HL-60 (cell line): ENCODE results near the gene COL21A1.

Experiments
- DNase-seq, 2 experiments: peaks; one replicate each; pipeline ENCODE4 v3.0.0-alpha.2; 2010 to 2020; ENCODE audit warnings: low read depth in 1 of 2, low spot score in 1 of 2
- H3K27ac ChIP-seq: fragments of 250-450 bp; sonication (Bioruptor Pico); replicated peaks from 2 replicates; pipeline ENCODE4 v1.5.1; 2020; ENCODE audit warnings: mild to moderate bottlenecking, moderate library complexity
- H3K27me3 ChIP-seq: fragments of 250-450 bp; sonication (Bioruptor Pico); 2 replicates; pipeline ENCODE4 v1.5.1; 2021; ENCODE audit warnings: mild to moderate bottlenecking, moderate library complexity; ENCODE audit not compliant: insufficient read depth, poor library complexity, severe bottlenecking
- H3K4me3 ChIP-seq: replicated peaks from 2 replicates; pipeline ENCODE4 v1.5.1; 2011; ENCODE audit warnings: mild to moderate bottlenecking, control low read depth, low read length; ENCODE audit not compliant: insufficient read depth
- CTCF ChIP-seq: IDR thresholded peaks from one replicate; pipeline ENCODE4 v1.5.1; 2011; ENCODE audit warnings: low read length, control low read depth, inconsistent platforms; ENCODE audit not compliant: insufficient read depth
- GABPA ChIP-seq: IDR thresholded peaks from 2 replicates; pipeline ENCODE4 v1.6.1; 2012; ENCODE audit warnings: low read depth
- POLR2AphosphoS5 ChIP-seq: IDR thresholded peaks from 2 replicates; pipeline ENCODE4 v1.6.1; 2012; ENCODE audit warnings: low read depth
- REST ChIP-seq: IDR thresholded peaks from 2 replicates; pipeline ENCODE4 v1.6.1; 2012; ENCODE audit warnings: low read depth; ENCODE audit not compliant: insufficient replicate concordance
- SPI1 ChIP-seq: IDR thresholded peaks from 2 replicates; pipeline ENCODE4 v1.6.1; 2012; ENCODE audit warnings: low read depth, mild to moderate bottlenecking, borderline replicate concordance

COL21A1 gene

GRCh38 chr6:56027865-56028264 lies 219.5 kb downstream of the COL21A1 start:
- no peak for TF ChIP-seq CTCF
- no peak for TF ChIP-seq REST
- no peak for TF ChIP-seq GABPA
- TF ChIP-seq POLR2AphosphoS5: no peak
- TF ChIP-seq SPI1: no peak
- Histone ChIP-seq H3K4me3 (no peak overlapping the region), H3K27ac (no peak overlapping the region), H3K27me3 (no peaks in the 10 kb centered on the region)
- DNase-seq: no peak

GRCh38 chr6:56026455-56027180 lies 220.8 kb downstream of the COL21A1 start:
- DNase-seq: no peak
- Histone ChIP-seq H3K27ac (no peak overlapping the region), H3K27me3 (no peaks in the 10 kb centered on the region), H3K4me3 (no peak overlapping the region)
- TF ChIP-seq POLR2AphosphoS5 (no peak), CTCF (no peak), GABPA (no peak), REST (no peak), SPI1 (no peak)

GRCh38 chr6:56025795-56026194 lies 221.6 kb downstream of the COL21A1 start:
- H3K27ac ChIP-seq: no peak overlapping the region
- no peak for DNase-seq

More at GRCh38 chr6:56025795-56026194, 221.6 kb downstream of the COL21A1 start:
- no peak overlapping the region for H3K4me3 ChIP-seq
- no peak for TF ChIP-seq CTCF
- H3K27me3 ChIP-seq: no peaks in the 10 kb centered on the region
